ENCODE measurements around the gene ZNF385B. TPM values are rescaled to one million over a fixed set of nuclear protein-coding genes. Genes with fewer than 3 reads are reported as not detected.

The ZNF385B gene
- total and polyA plus RNA-seq, 10 of the 15 experiments (the other 5 are each of a cell fraction or from before 2014, with no cell fraction given), result not detected

- H3K9me3 ChIP-seq (replicated peaks; ENCODE audit: control insufficient read depth, insufficient read depth, low read length), result no peaks in the 10 kb centered on the region
- no peaks in the 10 kb centered on the region for H4K20me1 ChIP-seq (ENCODE audit: control insufficient read depth, insufficient read depth)
- no peak for ATAC-seq
- in situ Hi-C loops (cut with MboI), result no loop called here
- CTCF ChIA-PET, result no interaction called here
- no peak for TF ChIP-seq USF2 (IDR thresholded peaks at IDR 0.05; ENCODE audit: borderline replicate concordance, low read depth, low read length)
- DNase-seq (ENCODE audit: low read depth, low spot score), result no peak
- no peak overlapping the region for H2AFZ ChIP-seq (ENCODE audit: control insufficient read depth, low read depth, low read length)
- H3K36me3 ChIP-seq (ENCODE audit: control insufficient read depth in 2 of 2, insufficient read depth in 2 of 2, low read length in 1 of 2), result no peaks in the 10 kb centered on the region
- intact Hi-C loops (cut with micrococcal nuclease; ENCODE audit: unreplicated experiment), result no loop called here
- no peak overlapping the region for H3K9ac ChIP-seq (ENCODE audit: control insufficient read depth, insufficient read depth, low read length)
- H3K4me1 ChIP-seq (ENCODE audit: control insufficient read depth, insufficient read depth, low read length), result no peaks in the 10 kb centered on the region
- no peak overlapping the region for H3K4me2 ChIP-seq (ENCODE audit: control insufficient read depth, insufficient read depth)
- POLR2A ChIA-PET, result no interaction called here
- no peak overlapping the region for H3K4me3 ChIP-seq
- FAIRE-seq, result no peak
- WGBS (ENCODE audit: insufficient coverage, insufficient replicate concordance, low lambda C conversion rate, missing lambda C conversion rate), result 0% methylated on average over 1 of the region's 1 CpG
- no peaks in the 10 kb centered on the region for H3K79me2 ChIP-seq (ENCODE audit: control insufficient read depth, insufficient read depth, low read length)
- H3K27me3 ChIP-seq (replicated peaks in 1 of 2; ENCODE audit: control insufficient read depth in 2 of 2, insufficient read depth in 2 of 2, low read length in 1 of 2), result no peaks in the 10 kb centered on the region
- no peak overlapping the region for H3K27ac ChIP-seq (ENCODE audit: control insufficient read depth, insufficient read depth)
- no TSS peak for BruUV-seq (replicated peaks)
- RAD21 ChIA-PET (ENCODE audit: unreplicated experiment), result no interaction called here
- SMC1A ChIA-PET (ENCODE audit: uncharacterized antibody, unreplicated experiment), result interaction anchor here (0.8 kb wide), 1 partner anchor 8 kb away, joined by 3 read pairs; no protein-coding TSS in a partner anchor
Observed at GRCh38 chr2:179622112-179622511, 239.3 kb downstream of the ZNF385B start.

GRCh38 chr2:179619947-179620467, 241.4 kb downstream of the ZNF385B start:
- FAIRE-seq, result no peak
- POLR2A ChIA-PET, result no interaction called here
- in situ Hi-C loops (cut with MboI), result no loop called here
- intact Hi-C loops (cut with micrococcal nuclease; ENCODE audit: unreplicated experiment), result no loop called here
- H3K4me3 ChIP-seq, result no peak overlapping the region
- no peak overlapping the region for H3K4me2 ChIP-seq (ENCODE audit: control insufficient read depth, insufficient read depth)
- no peaks in the 10 kb centered on the region for H3K79me2 ChIP-seq (ENCODE audit: control insufficient read depth, insufficient read depth, low read length)
- no peaks in the 10 kb centered on the region for H3K9me3 ChIP-seq (replicated peaks; ENCODE audit: control insufficient read depth, insufficient read depth, low read length)
- no peaks in the 10 kb centered on the region for H3K27me3 ChIP-seq (replicated peaks in 1 of 2; ENCODE audit: control insufficient read depth in 2 of 2, insufficient read depth in 2 of 2, low read length in 1 of 2)
- SMC1A ChIA-PET (ENCODE audit: uncharacterized antibody, unreplicated experiment), result interaction anchor here (1.0 kb wide), 1 partner anchor 14 kb away, joined by 3 read pairs; no protein-coding TSS in a partner anchor
- DNase-seq (ENCODE audit: low read depth, low spot score), result no peak
- ATAC-seq, result no peak
- H3K36me3 ChIP-seq (ENCODE audit: control insufficient read depth in 2 of 2, insufficient read depth in 2 of 2, low read length in 1 of 2), result no peaks in the 10 kb centered on the region
- RAD21 ChIA-PET (ENCODE audit: unreplicated experiment), result no interaction called here
- H2AFZ ChIP-seq (ENCODE audit: control insufficient read depth, low read depth, low read length), result no peak overlapping the region
- no peak overlapping the region for H3K27ac ChIP-seq (ENCODE audit: control insufficient read depth, insufficient read depth)
- no TSS peak for BruUV-seq (replicated peaks)
- no peaks in the 10 kb centered on the region for H4K20me1 ChIP-seq (ENCODE audit: control insufficient read depth, insufficient read depth)
- no peaks in the 10 kb centered on the region for H3K4me1 ChIP-seq (ENCODE audit: control insufficient read depth, insufficient read depth, low read length)
- CTCF ChIA-PET, result no interaction called here
- WGBS (ENCODE audit: insufficient coverage, insufficient replicate concordance, low lambda C conversion rate, missing lambda C conversion rate), result 7% methylated on average over 1 of the region's 1 CpG
- H3K9ac ChIP-seq (ENCODE audit: control insufficient read depth, insufficient read depth, low read length), result no peak overlapping the region
- TF ChIP-seq RBBP5 (conservative IDR thresholded peaks at IDR 0.05) (no peak), SRF (IDR thresholded peaks at IDR 0.05; ENCODE audit: low read depth in 2 of 2, low read length in 2 of 2) (no peak), IRF3 (IDR thresholded peaks at IDR 0.05) (no peak), IKZF1 (conservative IDR thresholded peaks at IDR 0.05) (no peak), CREM (IDR thresholded peaks at IDR 0.05; ENCODE audit: low read depth) (no peak), HDAC2 (IDR thresholded peaks at IDR 0.05) (no peak), CBFB (IDR thresholded peaks at IDR 0.05; ENCODE audit: low read depth) (no peak), SMC3 (IDR thresholded peaks at IDR 0.05; ENCODE audit: borderline replicate concordance, low read length) (no peak), SMAD1 (IDR thresholded peaks at IDR 0.05; ENCODE audit: low read depth, partially characterized antibody) (no peak), HCFC1 (IDR thresholded peaks at IDR 0.05; ENCODE audit: low read length) (no peak), NR2F1 (conservative IDR thresholded peaks at IDR 0.05) (no peak), ZNF24 (IDR thresholded peaks at IDR 0.05) (no peak), FOXK2 (IDR thresholded peaks at IDR 0.05) (no peak), MYC (IDR thresholded peaks at IDR 0.05; ENCODE audit: insufficient read depth, insufficient read length, insufficient replicate concordance, low read length, severe bottlenecking) (no peak), ZBTB33 (IDR thresholded peaks at IDR 0.05) (no peak), ZZZ3 (IDR thresholded peaks at IDR 0.05; ENCODE audit: control insufficient read depth, insufficient read length, low read depth) (no peak)
